ENCODE results near the gene HSD11B1L.

Gene HSD11B1L

GRCh38 chr19:5667751-5668271 is 13.0 kb upstream of the HSD11B1L start:
- DNase-seq, result no peak

GRCh38 chr19:5669212-5669611 is 11.6 kb upstream of the HSD11B1L start:
- no peak for DNase-seq

GRCh38 chr19:5671600-5671999 is 9.2 kb upstream of the HSD11B1L start:
- DNase-seq, result no peak

GRCh38 chr19:5672708-5673459 is 7.9 kb upstream of the HSD11B1L start:
- no peak for DNase-seq

- DNase-seq, result no peak
Measured at GRCh38 chr19:5673752-5674151, 7.1 kb upstream of the HSD11B1L start.

- DNase-seq, result no peak
Measured at GRCh38 chr19:5674714-5675113, 6.1 kb upstream of the HSD11B1L start.

- DNase-seq, result no peak
Measured at GRCh38 chr19:5676105-5676771, 4.6 kb upstream of the HSD11B1L start.

GRCh38 chr19:5676772-5677105 is 4.1 kb upstream of the HSD11B1L start:
- no peak for DNase-seq

- no peak for DNase-seq
Measured at GRCh38 chr19:5677136-5677535, 3.7 kb upstream of the HSD11B1L start.

- no peak for DNase-seq
Measured at GRCh38 chr19:5677580-5677979, 3.2 kb upstream of the HSD11B1L start.

- no peak for DNase-seq
Measured at GRCh38 chr19:5678071-5678718, 2.6 kb upstream of the HSD11B1L start.

- DNase-seq, result no peak
Measured at GRCh38 chr19:5679289-5680083, 1.3 kb upstream of the HSD11B1L start.

GRCh38 chr19:5680084-5680436 is 767 bp upstream of the HSD11B1L start:
- DNase-seq, result no peak

- DNase-seq, result no peak
Measured at GRCh38 chr19:5681391-5682106, 722 bp downstream of the HSD11B1L start.

- no peak for DNase-seq
Measured at GRCh38 chr19:5682107-5682482, 1.3 kb downstream of the HSD11B1L start.

GRCh38 chr19:5683177-5683886 is 2.5 kb downstream of the HSD11B1L start:
- DNase-seq, result no peak

GRCh38 chr19:5684694-5685430 is 4.0 kb downstream of the HSD11B1L start:
- no peak for DNase-seq

GRCh38 chr19:5686326-5686646 is 5.5 kb downstream of the HSD11B1L start:
- no peak for DNase-seq

- DNase-seq, result peak; percentile 100
Measured at GRCh38 chr19:5686647-5687359, 6.0 kb downstream of the HSD11B1L start.

GRCh38 chr19:5687360-5688198 is 6.8 kb downstream of the HSD11B1L start:
- no peak for DNase-seq
